HG02623 (cell line): Measurements from ENCODE around the gene P2RX3.
"Not testable (repeated sequence)": the region's sequence is repeated elsewhere in the genome, so short reads cannot be mapped to it uniquely, and the experiment has no call there.

Experiments
- ATAC-seq: cut with Tn5 transposase; IDR thresholded peaks from one replicate; pipeline ENCODE4 v1.9.1; 2021; ENCODE audit warnings: moderate library complexity; ENCODE audit not compliant: unreplicated experiment

The P2RX3 gene

GRCh38 chr11:57324154-57324885 is 13.8 kb upstream of the P2RX3 start:
- no peak for ATAC-seq

DNA sequence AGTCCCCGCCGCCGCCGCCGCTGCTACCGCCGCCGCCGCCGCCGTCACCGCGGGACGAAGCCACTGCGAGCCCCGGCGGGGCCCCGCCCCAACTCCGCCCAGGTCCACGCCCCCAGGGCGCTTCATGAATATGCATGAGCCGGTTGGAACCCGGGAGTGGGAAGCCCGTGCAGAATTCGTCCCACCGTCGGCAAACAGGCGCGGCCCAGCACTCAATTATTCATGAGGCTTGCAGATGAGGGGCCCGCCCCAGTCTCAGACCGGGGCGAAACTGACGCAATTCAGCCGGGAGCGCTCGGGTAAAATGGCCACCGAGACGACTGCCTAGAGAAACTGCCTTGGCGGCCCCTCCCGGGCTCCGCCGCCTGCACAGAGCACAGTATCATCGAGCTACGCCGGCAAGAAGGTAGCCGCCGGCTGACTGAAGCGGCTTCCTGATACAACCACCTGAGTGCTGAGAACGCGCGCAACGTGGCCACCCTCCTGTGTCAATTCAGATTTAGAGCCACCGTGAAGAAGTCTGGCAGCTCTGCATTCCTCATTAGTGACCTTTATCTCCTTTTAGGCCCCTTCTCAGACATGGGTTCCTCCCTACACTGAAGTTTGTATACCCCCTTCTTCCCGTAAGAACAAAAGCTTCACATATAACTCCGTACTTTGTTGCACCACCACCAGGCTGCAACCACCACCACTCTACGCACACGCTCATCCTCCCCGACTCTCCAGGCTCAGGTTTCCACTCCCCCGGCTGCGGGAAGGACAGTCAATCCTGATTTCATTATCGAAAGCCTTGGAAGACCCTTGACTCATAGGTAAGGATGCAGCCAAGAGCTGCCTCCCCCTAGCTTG is 13.0 kb upstream of the P2RX3 start, which contains the start of gene TNKS1BP1:
TSS of gene TNKS1BP1 (minus strand) at position 67 of the 849 bp plus-strand sequence. CDS start 3,067 bp downstream, outside the sequence.
- ATAC-seq: peak; percentile 89

- no peak for ATAC-seq
Observed at GRCh38 chr11:57325735-57326048, 12.5 kb upstream of the P2RX3 start.

GRCh38 chr11:57327721-57328120 is 10.4 kb upstream of the P2RX3 start:
- ATAC-seq: no peak

DNA sequence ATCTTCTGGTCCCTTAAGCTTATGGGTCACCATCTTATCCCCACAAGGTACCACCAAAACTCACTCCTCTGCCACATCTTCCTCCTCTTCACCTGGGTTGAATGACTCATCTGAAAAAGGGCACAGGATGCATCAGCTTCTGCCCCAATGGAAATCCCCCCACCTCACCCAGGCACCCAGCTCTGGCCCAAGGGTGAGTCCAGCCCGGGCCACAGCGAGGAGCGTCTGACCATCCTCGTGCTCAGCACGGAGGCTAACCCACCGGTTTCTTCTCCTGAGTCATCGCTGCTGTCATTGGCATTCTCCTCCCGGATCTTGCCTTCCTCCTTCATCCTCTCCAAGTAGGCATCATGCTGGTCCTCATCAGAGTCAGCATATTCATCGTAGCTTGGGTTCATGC is 8.1 kb upstream of the P2RX3 start:
- no peak for ATAC-seq

- ATAC-seq: no peak
Observed at GRCh38 chr11:57331720-57332119, 6.4 kb upstream of the P2RX3 start.

GRCh38 chr11:57332694-57333440 is 5.3 kb upstream of the P2RX3 start:
- no peak for ATAC-seq

GRCh38 chr11:57335023-57335342 is 3.2 kb upstream of the P2RX3 start:
- no peak for ATAC-seq

- peak; percentile 99 for ATAC-seq
Observed at GRCh38 chr11:57335343-57336110, 2.6 kb upstream of the P2RX3 start, which contains the start of gene SSRP1. Gene SSRP1 (minus strand): TSS chr11:57335892. CDS start chr11:57335121, 771 bp downstream.

DNA sequence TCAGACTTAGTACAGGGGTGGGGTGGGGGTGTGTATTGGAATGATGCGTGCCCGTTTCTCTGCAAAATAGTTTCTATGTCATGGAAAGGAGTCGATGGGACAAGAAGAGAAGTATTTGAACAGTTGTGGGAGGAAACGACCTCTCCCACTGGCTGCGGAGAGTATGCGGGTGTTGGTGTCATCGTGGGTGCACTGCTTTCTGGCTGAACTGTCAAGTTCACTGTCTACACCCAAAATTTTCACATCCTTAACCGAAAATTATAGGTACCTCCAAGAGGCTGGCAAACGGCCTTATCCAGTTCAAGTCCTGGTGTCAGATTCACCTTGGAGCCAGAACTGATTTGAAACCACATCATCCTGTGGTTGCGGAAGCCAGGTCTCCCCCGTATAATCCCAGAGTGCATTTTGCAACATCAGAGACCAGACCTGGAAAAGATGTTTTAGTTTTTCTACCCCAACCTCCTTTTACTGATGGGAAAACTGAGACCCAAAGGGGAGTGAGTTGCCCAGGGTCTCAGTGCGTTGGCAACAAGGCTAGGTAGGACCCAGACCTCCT is 2.0 kb upstream of the P2RX3 start:
- ATAC-seq: no peak

- not testable (repeated sequence) for ATAC-seq
Observed at GRCh38 chr11:57336856-57337255, 1.3 kb upstream of the P2RX3 start.

DNA sequence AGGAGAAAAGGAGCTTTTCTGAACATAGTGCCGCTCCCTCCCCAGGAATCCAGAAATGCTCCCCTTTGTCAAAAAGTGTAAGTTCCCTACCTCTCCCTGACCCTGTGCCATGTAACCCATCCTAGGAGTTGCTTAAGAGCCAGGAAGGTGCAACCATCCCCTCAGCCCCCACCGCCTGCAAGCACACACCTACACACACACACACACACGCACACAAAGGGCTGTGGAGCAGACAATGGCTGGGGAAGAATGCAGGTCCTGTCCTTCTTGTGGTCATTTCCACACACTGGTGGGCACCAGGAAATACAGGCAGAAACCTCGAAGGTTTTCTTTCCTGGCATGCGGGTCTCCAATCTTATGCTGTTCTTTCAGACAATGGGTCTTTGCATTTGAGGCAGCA is 1.2 kb downstream of the P2RX3 start:
- ATAC-seq: no peak

DNA sequence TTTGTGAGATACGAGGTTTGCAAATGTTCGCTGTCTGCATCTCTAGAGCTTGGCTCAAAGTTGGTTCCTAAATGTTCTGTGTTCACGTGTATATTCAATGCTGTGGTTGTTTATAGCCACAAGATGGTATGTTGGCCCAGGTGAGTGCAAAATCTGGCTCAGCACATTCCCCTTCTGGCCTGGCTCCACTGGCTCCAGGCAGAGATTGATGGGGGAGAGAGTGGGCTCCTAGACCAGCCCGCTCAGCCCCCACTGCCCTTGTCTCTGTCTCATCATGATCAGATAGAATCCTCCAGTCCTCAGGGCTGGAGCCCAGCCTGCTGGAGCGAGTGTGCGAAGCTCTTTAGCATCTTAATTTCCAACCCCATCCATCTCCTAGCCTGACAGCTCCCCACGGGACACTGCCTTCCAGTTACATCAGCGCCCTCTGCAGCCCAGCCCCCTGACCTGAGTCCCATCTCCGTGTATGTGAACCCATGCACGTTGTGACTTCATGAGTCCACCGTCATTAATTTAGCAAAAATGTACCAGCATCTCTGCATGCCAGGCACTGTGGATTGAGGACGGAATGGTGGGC is 2.0 kb downstream of the P2RX3 start:
- no peak for ATAC-seq

GRCh38 chr11:57341250-57341808 is 3.2 kb downstream of the P2RX3 start:
- ATAC-seq: no peak

GRCh38 chr11:57342702-57343101 is 4.5 kb downstream of the P2RX3 start:
- ATAC-seq: no peak

GRCh38 chr11:57343825-57344224 is 5.7 kb downstream of the P2RX3 start:
- ATAC-seq: no peak

- ATAC-seq: no peak
Observed at GRCh38 chr11:57344826-57345225, 6.7 kb downstream of the P2RX3 start.

- ATAC-seq: peak; percentile 63
Observed at GRCh38 chr11:57345555-57346211, 7.5 kb downstream of the P2RX3 start.

DNA sequence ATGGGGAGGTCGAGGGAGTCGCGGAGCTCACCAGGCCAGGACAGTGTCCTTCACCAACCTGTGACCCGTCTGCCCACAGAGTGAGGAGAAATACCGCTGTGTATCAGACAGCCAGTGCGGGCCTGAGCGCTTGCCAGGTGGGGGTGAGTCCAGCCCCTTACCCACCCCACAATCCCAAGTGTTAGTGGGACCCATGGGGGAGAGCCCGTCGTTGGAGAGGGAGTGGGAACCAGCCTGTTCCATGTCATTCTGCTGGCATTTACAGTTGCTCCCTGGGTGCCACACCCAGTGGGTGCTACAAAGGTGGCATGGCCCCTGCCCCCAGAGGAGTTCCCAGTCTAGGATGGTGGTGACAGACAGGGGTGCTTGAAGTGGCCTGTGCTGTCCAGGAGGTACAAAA is 9.2 kb downstream of the P2RX3 start:
- no peak for ATAC-seq
